Measurements from ENCODE around the gene ARNT2.
"Not testable (repeated sequence)": the region's sequence is repeated elsewhere in the genome, so short reads cannot be mapped to it uniquely, and the experiment has no call there.

ARNT2 gene

GRCh38 chr15:80404057-80404760, at the start of gene ARNT2:
Gene ARNT2 (plus strand): TSS chr15:80404382. CDS start chr15:80404516, 134 bp downstream.
- no peak for DNase-seq

- DNase-seq = no peak
Observed at GRCh38 chr15:80367094-80367493, 37.1 kb upstream of the ARNT2 start.

- no peak for DNase-seq
Observed at GRCh38 chr15:80367661-80368060, 36.5 kb upstream of the ARNT2 start.

GRCh38 chr15:80371924-80372323, 32.3 kb upstream of the ARNT2 start:
- DNase-seq = no peak

GRCh38 chr15:80374441-80374840, 29.7 kb upstream of the ARNT2 start:
- DNase-seq = no peak

- no peak for DNase-seq
Observed at GRCh38 chr15:80375968-80376891, 28.0 kb upstream of the ARNT2 start.

- DNase-seq = no peak
Observed at GRCh38 chr15:80379693-80380092, 24.5 kb upstream of the ARNT2 start.

- no peak for DNase-seq
Observed at GRCh38 chr15:80380154-80380553, 24.0 kb upstream of the ARNT2 start.

GRCh38 chr15:80382285-80382684, 21.9 kb upstream of the ARNT2 start:
- DNase-seq = no peak

- no peak for DNase-seq
Observed at GRCh38 chr15:80384432-80384831, 19.8 kb upstream of the ARNT2 start.

GRCh38 chr15:80386151-80386550, 18.0 kb upstream of the ARNT2 start:
- no peak for DNase-seq

- DNase-seq = no peak
Observed at GRCh38 chr15:80388326-80388725, 15.9 kb upstream of the ARNT2 start.

GRCh38 chr15:80389370-80389769, 14.8 kb upstream of the ARNT2 start:
- no peak for DNase-seq

- DNase-seq = not testable (repeated sequence)
Observed at GRCh38 chr15:80390942-80391341, 13.2 kb upstream of the ARNT2 start.

- DNase-seq = no peak
Observed at GRCh38 chr15:80395616-80396015, 8.6 kb upstream of the ARNT2 start.

GRCh38 chr15:80396096-80396495, 8.1 kb upstream of the ARNT2 start:
- no peak for DNase-seq

GRCh38 chr15:80399508-80399907, 4.7 kb upstream of the ARNT2 start:
- DNase-seq = no peak

GRCh38 chr15:80401456-80401855, 2.7 kb upstream of the ARNT2 start:
- DNase-seq = no peak

- DNase-seq = no peak
Observed at GRCh38 chr15:80402339-80402738, 1.8 kb upstream of the ARNT2 start.

- no peak for DNase-seq
Observed at GRCh38 chr15:80403712-80404056, 498 bp upstream of the ARNT2 start.

- no peak for DNase-seq
Observed at GRCh38 chr15:80404761-80405553, 775 bp downstream of the ARNT2 start.

GRCh38 chr15:80405554-80405850, 1.3 kb downstream of the ARNT2 start:
- DNase-seq = no peak

- no peak for DNase-seq
Observed at GRCh38 chr15:80405970-80406369, 1.8 kb downstream of the ARNT2 start.
